Measurements from ENCODE around the gene RALGPS2.
"Not testable (repeated sequence)": the region's sequence is repeated elsewhere in the genome, so short reads cannot be mapped to it uniquely, and the experiment has no call there.

Gene RALGPS2

GRCh38 chr1:178945763-178946266 lies 220.8 kb downstream of the RALGPS2 start:
- H3K27me3 ChIP-seq, result no peaks in the 10 kb centered on the region
- no peak for TF ChIP-seq CTCF (IDR thresholded peaks at IDR 0.05)

GRCh38 chr1:178946416-178946815 lies 221.4 kb downstream of the RALGPS2 start:
- Histone ChIP-seq H3K4me3 (ENCODE audit: low read depth in 1 of 2, low read length in 1 of 2) (no peak overlapping the region), H3K9me3 (no peaks in the 10 kb centered on the region), H3K36me3 (no peaks in the 10 kb centered on the region), H3K27ac (no peak overlapping the region), H3K4me1 (ENCODE audit: control insufficient read depth in 1 of 2, insufficient read depth in 1 of 2, low read depth in 1 of 2, low read length in 1 of 2) (peaks cover 0 to 6% of the 10 kb centered on the region in 2 experiments), H3K27me3 (no peaks in the 10 kb centered on the region)
- TF ChIP-seq CTCF (IDR thresholded peaks at IDR 0.05), result no peak

More at GRCh38 chr1:178945763-178946266, 220.8 kb downstream of the RALGPS2 start:
- Histone ChIP-seq H3K9me3 (no peaks in the 10 kb centered on the region), H3K4me1 (ENCODE audit: control insufficient read depth in 1 of 2, insufficient read depth in 1 of 2, low read depth in 1 of 2, low read length in 1 of 2) (peaks cover 0 to 6% of the 10 kb centered on the region in 2 experiments), H3K36me3 (no peaks in the 10 kb centered on the region), H3K4me3 (ENCODE audit: low read depth in 1 of 2, low read length in 1 of 2) (no peak overlapping the region), H3K27ac (no peak overlapping the region)

GRCh38 chr1:178946855-178947676 lies 222.0 kb downstream of the RALGPS2 start:
- Histone ChIP-seq H3K27ac (no peak overlapping the region), H3K4me3 (ENCODE audit: low read depth in 1 of 2, low read length in 1 of 2) (no peak overlapping the region), H3K4me1 (ENCODE audit: control insufficient read depth in 1 of 2, insufficient read depth in 1 of 2, low read depth in 1 of 2, low read length in 1 of 2) (peaks cover 0 to 6% of the 10 kb centered on the region in 2 experiments), H3K9me3 (no peaks in the 10 kb centered on the region), H3K27me3 (no peaks in the 10 kb centered on the region), H3K36me3 (no peaks in the 10 kb centered on the region)
- TF ChIP-seq CTCF (IDR thresholded peaks at IDR 0.05), result no peak

DNA sequence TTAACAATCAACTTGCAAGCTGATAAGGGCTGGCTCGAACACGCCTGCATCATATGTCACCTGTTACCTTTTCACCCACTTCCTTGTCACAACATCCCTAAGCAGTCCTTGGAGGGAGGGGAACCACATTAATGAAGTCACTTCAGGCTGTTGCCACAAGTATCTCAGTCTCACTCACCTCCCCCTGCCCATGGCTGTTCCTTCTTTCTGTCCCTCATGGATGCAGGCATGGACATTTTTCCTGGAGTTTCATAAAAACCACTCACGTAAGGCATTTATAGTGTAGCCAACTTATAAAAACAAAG lies 222.6 kb downstream of the RALGPS2 start:
- Histone ChIP-seq H3K27me3 (no peaks in the 10 kb centered on the region), H3K27ac (no peak overlapping the region), H3K4me1 (ENCODE audit: control insufficient read depth in 1 of 2, insufficient read depth in 1 of 2, low read depth in 1 of 2, low read length in 1 of 2) (peaks cover 0 to 6% of the 10 kb centered on the region in 2 experiments), H3K36me3 (no peaks in the 10 kb centered on the region), H3K4me3 (ENCODE audit: low read depth in 1 of 2, low read length in 1 of 2) (no peak overlapping the region), H3K9me3 (no peaks in the 10 kb centered on the region)
- no peak for TF ChIP-seq CTCF (IDR thresholded peaks at IDR 0.05)

- Histone ChIP-seq H3K27me3 (no peaks in the 10 kb centered on the region), H3K4me1 (ENCODE audit: control insufficient read depth in 1 of 2, insufficient read depth in 1 of 2, low read depth in 1 of 2, low read length in 1 of 2) (no peaks in the 10 kb centered on the region)
Observed at GRCh38 chr1:178948676-178949075, 223.6 kb downstream of the RALGPS2 start.

GRCh38 chr1:178949866-178950265 lies 224.8 kb downstream of the RALGPS2 start:
- not testable (repeated sequence) for H3K36me3 ChIP-seq; H3K27me3 ChIP-seq; H3K9me3 ChIP-seq; H3K4me1 ChIP-seq (ENCODE audit: control insufficient read depth in 1 of 2, insufficient read depth in 1 of 2, low read depth in 1 of 2, low read length in 1 of 2); H3K27ac ChIP-seq; H3K4me3 ChIP-seq (ENCODE audit: low read depth in 1 of 2, low read length in 1 of 2)

More at GRCh38 chr1:178948676-178949075, 223.6 kb downstream of the RALGPS2 start:
- Histone ChIP-seq H3K36me3 (no peaks in the 10 kb centered on the region), H3K9me3 (no peaks in the 10 kb centered on the region), H3K27ac (no peak overlapping the region), H3K4me3 (ENCODE audit: low read depth in 1 of 2, low read length in 1 of 2) (no peak overlapping the region)
- TF ChIP-seq CTCF (IDR thresholded peaks at IDR 0.05), result no peak

All from neutrophil (primary cell).